PC-3 (cell line): ENCODE data around the gene SH3PXD2A. TPM values are rescaled to one million over a fixed set of nuclear protein-coding genes. Genes with fewer than 3 reads are reported as not detected.

Source experiments
- ATAC-seq: fragments of 200-7000 bp; cut with Tn5 transposase; 2 replicates; pipeline ENCODE4 v1.9.1; 2020; ENCODE audit warnings: mild to moderate bottlenecking, moderate library complexity
- BruUV-seq: library from RNA; stranded (reverse); fragments of 400-500 nt; replicated peaks from 2 replicates; lab custom pipeline; 2021; lab: Mats Ljungman, UMichigan
- CTCF ChIA-PET: fragments of 300-600 bp; sonication (Branson Sonifier 250); formaldehyde crosslinking; loops from one replicate; lab custom pipeline; 2022; ENCODE audit warnings: antibody characterized with exemption; lab: Charles Lee
- POLR2A ChIA-PET: fragments of 300-600 bp; sonication (Branson Sonifier 250); formaldehyde crosslinking; loops from one replicate; lab custom pipeline; 2022; ENCODE audit warnings: antibody characterized with exemption; ENCODE audit not compliant: unreplicated experiment; lab: Charles Lee
- DNase-seq: peaks from one replicate; pipeline ENCODE4 v3.0.0-alpha.2; 2015
- H2AFZ ChIP-seq: fragments of 300-600 bp; sonication (generic); 2 replicates; pipeline ENCODE4 v1.6.0; 2016; ENCODE audit warnings: antibody characterized with exemption, low read length
- H3F3A ChIP-seq: fragments of 300-600 bp; sonication (generic); one replicate; pipeline ENCODE4 v1.6.0; 2017; ENCODE audit warnings: antibody characterized with exemption, low read length, control low read depth, mild to moderate bottlenecking; ENCODE audit not compliant: unreplicated experiment
- H3K27ac ChIP-seq: fragments of 300-600 bp; sonication (generic); 2 replicates; pipeline ENCODE4 v1.5.1; 2016; ENCODE audit warnings: mild to moderate bottlenecking, low read length
- H3K27me3 ChIP-seq: fragments of 300-600 bp; sonication (generic); 2 replicates; pipeline ENCODE4 v1.6.1; 2016; ENCODE audit warnings: low read length, mixed read lengths
- H3K36me3 ChIP-seq: fragments of 300-600 bp; sonication (generic); 2 replicates; pipeline ENCODE4 v1.6.1; 2016; ENCODE audit warnings: low read depth, mixed run types, low read length, mixed read lengths
- H3K4me1 ChIP-seq: fragments of 300-600 bp; sonication (generic); 2 replicates; pipeline ENCODE4 v1.5.1; 2016; ENCODE audit warnings: low read length; ENCODE audit not compliant: insufficient read depth
- H3K4me2 ChIP-seq: fragments of 300-600 bp; sonication (generic); 2 replicates; pipeline ENCODE4 v1.6.0; 2016; ENCODE audit warnings: low read length
- H3K4me3 ChIP-seq: fragments of 300-600 bp; sonication (generic); 2 replicates; pipeline ENCODE4 v1.5.1; 2016; ENCODE audit warnings: mild to moderate bottlenecking, low read length, mixed read lengths
- H3K79me2 ChIP-seq: fragments of 300-600 bp; sonication (generic); 2 replicates; pipeline ENCODE4 v1.6.1; 2017; ENCODE audit warnings: low read length, mixed read lengths
- H3K9ac ChIP-seq: fragments of 300-600 bp; sonication (generic); 2 replicates; pipeline ENCODE4 v1.6.0; 2016; ENCODE audit warnings: mild to moderate bottlenecking, low read length
- H3K9me2 ChIP-seq: fragments of 300-600 bp; sonication (generic); replicated peaks from 2 replicates; pipeline ENCODE4 v1.6.1; 2016; ENCODE audit warnings: mixed run types, low read length, mixed read lengths
- H3K9me3 ChIP-seq: fragments of 300-600 bp; sonication (generic); 2 replicates; pipeline ENCODE4 v1.6.1; 2016; ENCODE audit warnings: low read length, mixed read lengths
- H4K20me1 ChIP-seq: fragments of 300-600 bp; sonication (generic); 2 replicates; pipeline ENCODE4 v1.6.1; 2016; ENCODE audit warnings: low read length, mixed read lengths
- EZH2 ChIP-seq: fragments of 300-600 bp; sonication (generic); IDR thresholded peaks from one replicate; pipeline ENCODE4 v1.6.1; 2017; ENCODE audit warnings: antibody characterized with exemption, mild to moderate bottlenecking, low read length; ENCODE audit not compliant: unreplicated experiment
- EZH2phosphoT487 ChIP-seq: fragments of 300-600 bp; sonication (generic); IDR thresholded peaks from 2 replicates; pipeline ENCODE4 v1.6.1; 2018; ENCODE audit warnings: mild to moderate bottlenecking, antibody characterized with exemption, low read length, borderline replicate concordance
- intact Hi-C: fragments of 100-400 bp; cut with micrococcal nuclease; formaldehyde crosslinking; loops from 2 replicates; pipeline ENCODE4 v1.9.0; 2023
- total RNA-seq: library from RNA; depleted of rRNA; stranded (reverse); fragments of >200 nt; gene quantifications from 2 replicates; pipeline ENCODE4 v1.2.3, GENCODE V29; 2014
- TF ChIP-seq, protein P1 (sequence below): fragments of 300-600 bp; sonication (generic); conservative IDR thresholded peaks from 2 replicates; pipeline ENCODE4 v1.5.1; 2017; ENCODE audit warnings: antibody characterized with exemption, low read depth, mild to moderate bottlenecking, low read length

SH3PXD2A gene
- total RNA-seq, 1 experiment from 2014 or later, result 3.4 TPM

DNA sequence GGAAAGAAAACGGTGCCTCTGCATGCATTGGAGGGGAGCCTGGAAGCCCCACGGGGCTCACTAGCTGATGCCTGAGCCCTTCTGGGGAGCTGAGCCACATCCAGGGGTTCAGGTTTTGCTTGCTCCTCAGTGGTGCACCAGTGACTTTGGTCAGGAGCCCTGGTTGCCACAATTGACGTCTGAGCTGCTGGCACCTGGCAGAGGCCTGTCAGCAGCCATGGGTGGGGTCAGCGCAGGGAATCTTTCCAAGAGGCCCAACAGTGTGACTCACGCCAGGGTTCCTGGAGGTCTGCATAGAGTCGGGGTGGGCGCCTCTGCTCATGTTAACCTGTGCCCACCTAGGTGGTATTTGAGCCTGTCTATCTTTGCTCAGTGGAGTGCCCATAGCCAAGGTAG is 223.1 kb downstream of the SH3PXD2A start:
- ChIA-PET POLR2A (no interaction called here), CTCF (no interaction called here)
- intact Hi-C loops, result no loop called here
- no TSS peak for BruUV-seq
- Histone ChIP-seq H3F3A (no peaks in the 10 kb centered on the region), H3K9ac (no peak overlapping the region), H3K9me3 (no peaks in the 10 kb centered on the region), H3K4me3 (no peak overlapping the region), H3K36me3 (no peaks in the 10 kb centered on the region), H3K79me2 (no peaks in the 10 kb centered on the region), H2AFZ (no peak overlapping the region), H4K20me1 (no peaks in the 10 kb centered on the region), H3K4me2 (no peak overlapping the region), H3K4me1 (no peaks in the 10 kb centered on the region), H3K27ac (no peak overlapping the region), H3K27me3 (no peaks in the 10 kb centered on the region), H3K9me2 (no peaks in the 10 kb centered on the region)
- ATAC-seq (no peak), DNase-seq (no peak)
- TF ChIP-seq EZH2, result no peak
- TF ChIP-seq, protein P1, sequence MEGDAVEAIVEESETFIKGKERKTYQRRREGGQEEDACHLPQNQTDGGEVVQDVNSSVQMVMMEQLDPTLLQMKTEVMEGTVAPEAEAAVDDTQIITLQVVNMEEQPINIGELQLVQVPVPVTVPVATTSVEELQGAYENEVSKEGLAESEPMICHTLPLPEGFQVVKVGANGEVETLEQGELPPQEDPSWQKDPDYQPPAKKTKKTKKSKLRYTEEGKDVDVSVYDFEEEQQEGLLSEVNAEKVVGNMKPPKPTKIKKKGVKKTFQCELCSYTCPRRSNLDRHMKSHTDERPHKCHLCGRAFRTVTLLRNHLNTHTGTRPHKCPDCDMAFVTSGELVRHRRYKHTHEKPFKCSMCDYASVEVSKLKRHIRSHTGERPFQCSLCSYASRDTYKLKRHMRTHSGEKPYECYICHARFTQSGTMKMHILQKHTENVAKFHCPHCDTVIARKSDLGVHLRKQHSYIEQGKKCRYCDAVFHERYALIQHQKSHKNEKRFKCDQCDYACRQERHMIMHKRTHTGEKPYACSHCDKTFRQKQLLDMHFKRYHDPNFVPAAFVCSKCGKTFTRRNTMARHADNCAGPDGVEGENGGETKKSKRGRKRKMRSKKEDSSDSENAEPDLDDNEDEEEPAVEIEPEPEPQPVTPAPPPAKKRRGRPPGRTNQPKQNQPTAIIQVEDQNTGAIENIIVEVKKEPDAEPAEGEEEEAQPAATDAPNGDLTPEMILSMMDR, result no peak

GRCh38 chr10:103630156-103630555 is 225.2 kb downstream of the SH3PXD2A start:
- BruUV-seq, result no TSS peak
- H3K4me1 ChIP-seq, result no peaks in the 10 kb centered on the region
- TF ChIP-seq EZH2, result no peak
- no peak for TF ChIP-seq EZH2phosphoT487
- TF ChIP-seq, protein P1, result no peak
- DNase-seq (no peak), ATAC-seq (no peak)
- no peaks in the 10 kb centered on the region for H3K9me3 ChIP-seq
- no peaks in the 10 kb centered on the region for H4K20me1 ChIP-seq
- no peak overlapping the region for H3K4me3 ChIP-seq
- intact Hi-C loops, result no loop called here
- CTCF ChIA-PET, result no interaction called here
- H3K4me2 ChIP-seq, result no peak overlapping the region
- H3K9ac ChIP-seq, result no peak overlapping the region
- H2AFZ ChIP-seq, result no peak overlapping the region
- H3K9me2 ChIP-seq, result no peaks in the 10 kb centered on the region
- H3K27ac ChIP-seq, result no peak overlapping the region
- no peaks in the 10 kb centered on the region for H3K79me2 ChIP-seq
- no peaks in the 10 kb centered on the region for H3K36me3 ChIP-seq
- H3F3A ChIP-seq, result no peaks in the 10 kb centered on the region
- POLR2A ChIA-PET, result no interaction called here
- H3K27me3 ChIP-seq, result no peaks in the 10 kb centered on the region

GRCh38 chr10:103629581-103629980 is 225.8 kb downstream of the SH3PXD2A start:
- Histone ChIP-seq H3K4me2 (no peak overlapping the region), H3K27me3 (no peaks in the 10 kb centered on the region), H3K27ac (no peak overlapping the region), H3K9ac (no peak overlapping the region), H3K4me3 (no peak overlapping the region), H3K9me3 (no peaks in the 10 kb centered on the region), H3K36me3 (no peaks in the 10 kb centered on the region), H2AFZ (no peak overlapping the region), H4K20me1 (no peaks in the 10 kb centered on the region), H3K9me2 (no peaks in the 10 kb centered on the region), H3K79me2 (no peaks in the 10 kb centered on the region), H3K4me1 (no peaks in the 10 kb centered on the region), H3F3A (no peaks in the 10 kb centered on the region)
- POLR2A ChIA-PET, result no interaction called here
- intact Hi-C loops, result no loop called here
- DNase-seq (no peak), ATAC-seq (no peak)
- no peak for TF ChIP-seq EZH2phosphoT487
- CTCF ChIA-PET, result no interaction called here
- BruUV-seq, result no TSS peak
